HepG2 (cell line): Measurements from ENCODE around the gene C17orf75. TPM values are rescaled to one million over a fixed set of nuclear protein-coding genes. Genes with fewer than 3 reads are reported as not detected.

Experiments used
- ATAC-seq: fragments of 200-7000 bp; cut with Tn5 transposase; 3 replicates; pipeline ENCODE4 v1.9.1; 2020; ENCODE audit warnings: mild to moderate bottlenecking, moderate library complexity
- BruUV-seq: library from RNA; stranded (reverse); fragments of 400-500 nt; replicated peaks from 2 replicates; lab custom pipeline; 2021; lab: Mats Ljungman, UMichigan
- CTCF ChIA-PET: fragments of 300-600 bp; formaldehyde crosslinking; extraction: SDS; loops from one replicate; lab custom pipeline; 2021; ENCODE audit warnings: low total read pairs, inconsistent platforms, low intra/inter-chr PET ratio; lab: Yijun Ruan, JAX
- POLR2A ChIA-PET: fragments of 350-600 bp; sonication (Branson Sonifier 250); formaldehyde crosslinking; loops from one replicate; lab custom pipeline; 2020; ENCODE audit warnings: antibody characterized with exemption, inconsistent platforms; lab: Yijun Ruan, JAX
- DNase-seq: peaks from one replicate; pipeline ENCODE4 v3.0.0-alpha.2; 2015; ENCODE audit warnings: low spot score
- FAIRE-seq: peaks from 3 replicates; lab custom pipeline; 2011; peaks lifted over from hg19 to GRCh38; lab: Jason Lieb, UNC
- H2AFZ ChIP-seq: one replicate; pipeline ENCODE4 v1.6.1; 2011; ENCODE audit warnings: low read length, inconsistent platforms
- H3K27ac ChIP-seq: fragments of 300-600 bp; 3 replicates; pipeline ENCODE4 v1.8.0; 2011; ENCODE audit warnings: mixed run types, mild to moderate bottlenecking, mixed read lengths, low read length, inconsistent platforms; ENCODE audit not compliant: insufficient read depth; ENCODE audit errors: extremely low read length
- H3K27me3 ChIP-seq, 2 experiments: fragments of 200-600 bp in 1 of 2; 2 replicates in 1 of 2; 3 replicates in 1 of 2; pipeline versions ENCODE4 v1.6.0 to v1.8.0; 2011; ENCODE audit warnings: low read length in 2 of 2, mild to moderate bottlenecking in 2 of 2, moderate library complexity in 2 of 2, inconsistent platforms in 1 of 2; ENCODE audit not compliant: insufficient read depth in 2 of 2, control insufficient read depth in 1 of 2
- H3K36me3 ChIP-seq, 2 experiments: fragments of 200-600 bp in 1 of 2; replicated peaks in 1 of 2; 2 replicates in 1 of 2; 3 replicates in 1 of 2; pipeline versions ENCODE4 v1.5.1 to v1.8.0; 2011; ENCODE audit warnings: low read length in 2 of 2, inconsistent platforms in 1 of 2; ENCODE audit not compliant: insufficient read depth in 2 of 2, control insufficient read depth in 1 of 2
- H3K4me1 ChIP-seq: 2 replicates; pipeline ENCODE4 v1.5.1; 2012; ENCODE audit warnings: low read length, inconsistent platforms; ENCODE audit not compliant: insufficient read depth
- H3K4me2 ChIP-seq: 2 replicates; pipeline ENCODE4 v1.6.0; 2011; ENCODE audit warnings: low read depth, low read length, inconsistent platforms
- H3K4me3 ChIP-seq, 3 experiments: fragments of 200-600 bp in 1 of 3; sonication (generic), shearing (Covaris generic) in 1 of 3; replicated peaks in 1 of 3; 2 replicates each; pipeline ENCODE4 v1.5.1; 2011 to 2016; ENCODE audit warnings: low read length in 3 of 3, inconsistent platforms in 2 of 3, low read depth in 2 of 3, mild to moderate bottlenecking in 2 of 3, control low read depth in 1 of 3, mixed read lengths in 1 of 3; ENCODE audit not compliant: insufficient read depth in 1 of 3
- H3K79me2 ChIP-seq: one replicate; pipeline ENCODE4 v1.6.1; 2011; ENCODE audit warnings: low read length, inconsistent platforms; ENCODE audit not compliant: insufficient read depth
- H3K9ac ChIP-seq: 2 replicates; pipeline ENCODE4 v1.6.0; 2011; ENCODE audit warnings: mild to moderate bottlenecking, low read depth, low read length, inconsistent platforms; ENCODE audit not compliant: insufficient read depth
- H3K9me3 ChIP-seq: 2 replicates; pipeline ENCODE4 v1.5.1; 2012; ENCODE audit warnings: mild to moderate bottlenecking, low read length
- H4K20me1 ChIP-seq: 2 replicates; pipeline ENCODE4 v1.6.0; 2011; ENCODE audit warnings: inconsistent platforms, mild to moderate bottlenecking, low read length, moderate library complexity; ENCODE audit not compliant: insufficient read depth
- MBNL3 ChIP-seq: fragments of 250-450 bp; sonication (Bioruptor Pico); conservative IDR thresholded peaks from 2 replicates; pipeline ENCODE4 v1.8.0; 2022; ENCODE audit warnings: mild to moderate bottlenecking, inconsistent platforms
- NCOA5 ChIP-seq: sonication (generic); formaldehyde crosslinking; IDR thresholded peaks from 2 replicates; pipeline ENCODE4 v1.4.0; 2020; ENCODE audit warnings: missing genetic modification reagents
- POLR2AphosphoS5 ChIP-seq: IDR thresholded peaks from 2 replicates; pipeline ENCODE4 v1.6.1; 2012; ENCODE audit warnings: low read depth, low read length
- ZNF382 ChIP-seq: sonication (generic); formaldehyde crosslinking; IDR thresholded peaks from 2 replicates; pipeline ENCODE4 v1.5.0; 2020; ENCODE audit warnings: missing genetic modification reagents, mild to moderate bottlenecking, borderline replicate concordance
- ZNF615 ChIP-seq: sonication (generic); formaldehyde crosslinking; IDR thresholded peaks from 2 replicates; pipeline ENCODE4 v1.5.0; 2020; ENCODE audit warnings: mild to moderate bottlenecking, missing genetic modification reagents, borderline replicate concordance
- WGBS: methylation state at CpG from one replicate; pipeline ENCODE4 v1.1.6; 2017; ENCODE audit warnings: low lambda C conversion rate; 5-methylcytosine and 5-hydroxymethylcytosine counted together
- in situ Hi-C: cut with HindIII; loops from 2 replicates; pipeline ENCODE4 v1.10.0; 2017; ENCODE audit warnings: low pct_unique_long_range_greater_than_20kb; ENCODE audit not compliant: extremely low pct_ligation_motif_present
- intact Hi-C: fragments of 100-400 bp; cut with micrococcal nuclease; formaldehyde crosslinking; loops from one replicate; pipeline ENCODE4 v1.10.0; 2022; ENCODE audit not compliant: unreplicated experiment
- polyA plus RNA-seq, 8 experiments: library from polyadenylated mRNA; depleted of rRNA in 3 of 8; stranded (reverse) in 7 of 8; unstranded in 1 of 8; fragments of >200 nt; fragmentation: Illumina TruSeq in 4 of 8; extraction: Trizol in 4 of 8; gene quantifications; 2 replicates each; pipeline versions ENCODE4 v1.2.1 to v1.2.3, GENCODE V29; 2011 to 2016; ENCODE audit warnings: low read depth in 4 of 8, missing spikeins in 1 of 8, mixed read lengths in 1 of 8; ENCODE audit not compliant: insufficient read depth in 1 of 8
- total RNA-seq, 5 experiments: library from RNA; depleted of rRNA; stranded (reverse); fragments of >200 nt; fragmentation: Illumina TruSeq; extraction: Trizol; gene quantifications; 2 replicates each; pipeline ENCODE4 v1.2.3, GENCODE V29; 2016; ENCODE audit warnings: low read depth in 1 of 5
- TF ChIP-seq, protein P1 (sequence below), 2 experiments: fragments of 450-650 bp in 1 of 2; sonication (generic) in 1 of 2; formaldehyde crosslinking in 1 of 2; IDR thresholded peaks; 2 replicates each; pipeline versions ENCODE4 v1.6.1 to v1.8.0; 2016 to 2022; ENCODE audit warnings: antibody characterized with exemption in 1 of 2, mild to moderate bottlenecking in 1 of 2, missing genetic modification reagents in 1 of 2
- TF ChIP-seq, protein P2 (sequence below): sonication (generic); formaldehyde crosslinking; IDR thresholded peaks from 2 replicates; pipeline ENCODE4 v1.8.1; 2023; ENCODE audit warnings: mild to moderate bottlenecking, inconsistent platforms, moderate library complexity, missing genetic modification reagents, borderline replicate concordance
- TF ChIP-seq, protein P3 (sequence below): sonication (generic); formaldehyde crosslinking; IDR thresholded peaks from 2 replicates; pipeline ENCODE4 v1.4.0; 2020; ENCODE audit warnings: low read depth, missing genetic modification reagents

C17orf75 gene
- total and polyA plus RNA-seq, 2 of the 13 experiments (the other 11 are each of a cell fraction or from before 2014, with no cell fraction given), result 16.2 to 33.0 TPM

DNA sequence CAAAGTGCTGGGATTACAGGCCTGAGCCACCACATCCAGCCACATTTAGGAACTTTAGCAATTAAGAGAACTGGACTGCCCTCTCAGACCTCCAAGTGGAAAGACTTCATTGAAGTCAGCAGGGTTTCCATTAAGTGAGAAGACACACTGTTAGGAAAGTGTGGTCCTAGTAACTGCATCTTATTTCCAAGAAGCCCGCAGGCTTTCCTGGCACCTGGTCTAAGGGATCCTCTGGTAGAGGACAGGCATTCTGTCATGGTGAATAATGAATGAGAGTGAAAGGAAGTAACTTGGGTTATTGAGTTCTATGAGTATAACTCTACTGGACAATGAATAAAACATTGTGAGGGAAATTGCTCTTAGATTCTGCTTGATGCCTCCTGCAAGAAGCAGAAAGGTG lies 14.1 kb downstream of the C17orf75 start:
- Histone ChIP-seq H3K4me3 (no peak overlapping the region), H3K4me2 (no peak overlapping the region), H3K9me3 (no peaks in the 10 kb centered on the region), H3K4me1 (peaks cover 41% of the 10 kb centered on the region), H2AFZ (no peak overlapping the region), H3K79me2 (no peaks in the 10 kb centered on the region), H4K20me1 (no peaks in the 10 kb centered on the region), H3K36me3 (0 out of 5 replicates have a peak, but pooled peaks cover 0 to 1% of the 10 kb centered on the region in 2 experiments), H3K9ac (no peak overlapping the region), H3K27ac (peak overlapping the region; percentile 58), H3K27me3 (no peaks in the 10 kb centered on the region; a peak in 1 of 5 replicates)
- 96% methylated on average over 1 of the region's 1 CpG for WGBS
- intact Hi-C loops (no loop called here), in situ Hi-C loops (no loop called here)
- ChIA-PET CTCF (no interaction called here), POLR2A (interaction anchor here (1.1 kb wide), 1 partner anchor 14 kb away, joined by 3 read pairs; the partner anchor contains the start of gene C17orf75)
- TF ChIP-seq, protein P1, sequence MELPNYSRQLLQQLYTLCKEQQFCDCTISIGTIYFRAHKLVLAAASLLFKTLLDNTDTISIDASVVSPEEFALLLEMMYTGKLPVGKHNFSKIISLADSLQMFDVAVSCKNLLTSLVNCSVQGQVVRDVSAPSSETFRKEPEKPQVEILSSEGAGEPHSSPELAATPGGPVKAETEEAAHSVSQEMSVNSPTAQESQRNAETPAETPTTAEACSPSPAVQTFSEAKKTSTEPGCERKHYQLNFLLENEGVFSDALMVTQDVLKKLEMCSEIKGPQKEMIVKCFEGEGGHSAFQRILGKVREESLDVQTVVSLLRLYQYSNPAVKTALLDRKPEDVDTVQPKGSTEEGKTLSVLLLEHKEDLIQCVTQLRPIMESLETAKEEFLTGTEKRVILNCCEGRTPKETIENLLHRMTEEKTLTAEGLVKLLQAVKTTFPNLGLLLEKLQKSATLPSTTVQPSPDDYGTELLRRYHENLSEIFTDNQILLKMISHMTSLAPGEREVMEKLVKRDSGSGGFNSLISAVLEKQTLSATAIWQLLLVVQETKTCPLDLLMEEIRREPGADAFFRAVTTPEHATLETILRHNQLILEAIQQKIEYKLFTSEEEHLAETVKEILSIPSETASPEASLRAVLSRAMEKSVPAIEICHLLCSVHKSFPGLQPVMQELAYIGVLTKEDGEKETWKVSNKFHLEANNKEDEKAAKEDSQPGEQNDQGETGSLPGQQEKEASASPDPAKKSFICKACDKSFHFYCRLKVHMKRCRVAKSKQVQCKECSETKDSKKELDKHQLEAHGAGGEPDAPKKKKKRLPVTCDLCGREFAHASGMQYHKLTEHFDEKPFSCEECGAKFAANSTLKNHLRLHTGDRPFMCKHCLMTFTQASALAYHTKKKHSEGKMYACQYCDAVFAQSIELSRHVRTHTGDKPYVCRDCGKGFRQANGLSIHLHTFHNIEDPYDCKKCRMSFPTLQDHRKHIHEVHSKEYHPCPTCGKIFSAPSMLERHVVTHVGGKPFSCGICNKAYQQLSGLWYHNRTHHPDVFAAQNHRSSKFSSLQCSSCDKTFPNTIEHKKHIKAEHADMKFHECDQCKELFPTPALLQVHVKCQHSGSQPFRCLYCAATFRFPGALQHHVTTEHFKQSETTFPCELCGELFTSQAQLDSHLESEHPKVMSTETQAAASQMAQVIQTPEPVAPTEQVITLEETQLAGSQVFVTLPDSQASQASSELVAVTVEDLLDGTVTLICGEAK (IDR thresholded peaks at IDR 0.05), result no peak
- TF ChIP-seq, protein P1 (CRISPR knock-in tag; IDR thresholded peaks at IDR 0.05), result no peak
- TF ChIP-seq, protein P2, sequence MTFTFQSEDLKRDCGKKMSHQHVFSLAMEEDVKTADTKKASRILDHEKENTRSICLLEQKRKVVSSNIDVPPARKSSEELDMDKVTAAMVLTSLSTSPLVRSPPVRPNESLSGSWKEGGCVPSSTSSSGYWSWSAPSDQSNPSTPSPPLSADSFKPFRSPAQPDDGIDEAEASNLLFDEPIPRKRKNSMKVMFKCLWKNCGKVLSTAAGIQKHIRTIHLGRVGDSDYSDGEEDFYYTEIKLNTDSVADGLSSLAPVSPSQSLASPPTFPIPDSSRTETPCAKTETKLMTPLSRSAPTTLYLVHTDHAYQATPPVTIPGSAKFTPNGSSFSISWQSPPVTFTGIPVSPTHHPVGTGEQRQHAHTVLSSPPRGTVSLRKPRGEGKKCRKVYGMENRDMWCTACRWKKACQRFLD, result no peak
- no peak for TF ChIP-seq NCOA5 (CRISPR knock-in tag)
- TF ChIP-seq ZNF382 (CRISPR knock-in tag), result no peak
- TF ChIP-seq MBNL3 (CRISPR knock-in tag), result no peak
- no peak for TF ChIP-seq POLR2AphosphoS5
- TF ChIP-seq ZNF615 (CRISPR knock-in tag), result no peak
- TF ChIP-seq, protein P3, sequence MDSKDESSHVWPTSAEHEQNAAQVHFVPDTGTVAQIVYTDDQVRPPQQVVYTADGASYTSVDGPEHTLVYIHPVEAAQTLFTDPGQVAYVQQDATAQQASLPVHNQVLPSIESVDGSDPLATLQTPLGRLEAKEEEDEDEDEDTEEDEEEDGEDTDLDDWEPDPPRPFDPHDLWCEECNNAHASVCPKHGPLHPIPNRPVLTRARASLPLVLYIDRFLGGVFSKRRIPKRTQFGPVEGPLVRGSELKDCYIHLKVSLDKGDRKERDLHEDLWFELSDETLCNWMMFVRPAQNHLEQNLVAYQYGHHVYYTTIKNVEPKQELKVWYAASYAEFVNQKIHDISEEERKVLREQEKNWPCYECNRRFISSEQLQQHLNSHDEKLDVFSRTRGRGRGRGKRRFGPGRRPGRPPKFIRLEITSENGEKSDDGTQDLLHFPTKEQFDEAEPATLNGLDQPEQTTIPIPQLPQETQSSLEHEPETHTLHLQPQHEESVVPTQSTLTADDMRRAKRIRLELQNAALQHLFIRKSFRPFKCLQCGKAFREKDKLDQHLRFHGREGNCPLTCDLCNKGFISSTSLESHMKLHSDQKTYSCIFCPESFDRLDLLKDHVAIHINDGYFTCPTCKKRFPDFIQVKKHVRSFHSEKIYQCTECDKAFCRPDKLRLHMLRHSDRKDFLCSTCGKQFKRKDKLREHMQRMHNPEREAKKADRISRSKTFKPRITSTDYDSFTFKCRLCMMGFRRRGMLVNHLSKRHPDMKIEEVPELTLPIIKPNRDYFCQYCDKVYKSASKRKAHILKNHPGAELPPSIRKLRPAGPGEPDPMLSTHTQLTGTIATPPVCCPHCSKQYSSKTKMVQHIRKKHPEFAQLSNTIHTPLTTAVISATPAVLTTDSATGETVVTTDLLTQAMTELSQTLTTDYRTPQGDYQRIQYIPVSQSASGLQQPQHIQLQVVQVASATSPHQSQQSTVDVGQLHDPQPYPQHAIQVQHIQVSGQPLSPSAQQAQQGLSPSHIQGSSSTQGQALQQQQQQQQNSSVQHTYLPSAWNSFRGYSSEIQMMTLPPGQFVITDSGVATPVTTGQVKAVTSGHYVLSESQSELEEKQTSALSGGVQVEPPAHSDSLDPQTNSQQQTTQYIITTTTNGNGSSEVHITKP (CRISPR knock-in tag), result no peak
- no TSS peak for BruUV-seq
- FAIRE-seq (no peak), ATAC-seq (no peak), DNase-seq (no peak)
